HepG2 (cell line): Measurements from ENCODE around the gene HYOU1. TPM values are rescaled to one million over a fixed set of nuclear protein-coding genes. Genes with fewer than 3 reads are reported as not detected.

Source experiments
- ATF7-NPFF ChIP-seq: sonication (generic); formaldehyde crosslinking; IDR thresholded peaks from 2 replicates; pipeline ENCODE4 v1.8.1; 2023; ENCODE audit warnings: mild to moderate bottlenecking, low read depth, missing genetic modification reagents, moderate library complexity
- ETV5 ChIP-seq: IDR thresholded peaks from 2 replicates; pipeline ENCODE4 v1.6.1; 2018; ENCODE audit warnings: missing biosample characterization, missing genetic modification reagents, inconsistent platforms, borderline replicate concordance
- HES4 ChIP-seq: sonication (generic); formaldehyde crosslinking; IDR thresholded peaks from 2 replicates; pipeline ENCODE4 v1.9.0; 2021; ENCODE audit warnings: mild to moderate bottlenecking, missing genetic modification reagents, borderline replicate concordance
- HOXA3 ChIP-seq: sonication (generic); formaldehyde crosslinking; IDR thresholded peaks from 2 replicates; pipeline ENCODE4 v1.5.0; 2020; ENCODE audit warnings: missing genetic modification reagents
- MAX ChIP-seq: IDR thresholded peaks from 2 replicates; pipeline ENCODE4 v1.6.1; 2012; ENCODE audit warnings: inconsistent platforms
- MXD1 ChIP-seq: sonication (generic); formaldehyde crosslinking; IDR thresholded peaks from 2 replicates; pipeline ENCODE4 v1.4.0; 2020; ENCODE audit warnings: mild to moderate bottlenecking, missing genetic modification reagents
- NONO ChIP-seq, 2 experiments: fragments of 450-650 bp in 1 of 2; sonication (generic) in 1 of 2; formaldehyde crosslinking in 1 of 2; IDR thresholded peaks in 1 of 2; conservative IDR thresholded peaks in 1 of 2; 2 replicates each; pipeline versions ENCODE4 v1.6.1 to v1.8.0; 2017 to 2022; ENCODE audit warnings: mild to moderate bottlenecking in 1 of 2, missing genetic modification reagents in 1 of 2, moderate library complexity in 1 of 2
- PAXIP1 ChIP-seq: sonication (generic); formaldehyde crosslinking; conservative IDR thresholded peaks from 2 replicates; pipeline ENCODE4 v1.4.0; 2020; ENCODE audit warnings: mild to moderate bottlenecking, missing genetic modification reagents, moderate library complexity
- PHF21A ChIP-seq: sonication (generic); formaldehyde crosslinking; IDR thresholded peaks from 2 replicates; pipeline ENCODE4 v1.5.0; 2020; ENCODE audit warnings: mild to moderate bottlenecking, missing genetic modification reagents
- THAP9 ChIP-seq: sonication (generic); formaldehyde crosslinking; IDR thresholded peaks from 2 replicates; pipeline ENCODE4; 2020; ENCODE audit warnings: missing genetic modification reagents, mild to moderate bottlenecking, borderline replicate concordance
- ZNF264 ChIP-seq: sonication (generic); formaldehyde crosslinking; IDR thresholded peaks from 2 replicates; pipeline ENCODE4 v1.4.0; 2020; ENCODE audit warnings: missing genetic modification reagents
- ZNF530 ChIP-seq: sonication (generic); formaldehyde crosslinking; IDR thresholded peaks from 2 replicates; pipeline ENCODE4 v1.5.0; 2020; ENCODE audit warnings: low read depth, mild to moderate bottlenecking, missing genetic modification reagents
- ZNF558 ChIP-seq: sonication (generic); formaldehyde crosslinking; IDR thresholded peaks from 2 replicates; pipeline ENCODE4 v1.9.0; 2022; ENCODE audit warnings: mild to moderate bottlenecking, missing genetic modification reagents, borderline replicate concordance
- polyA plus RNA-seq, 8 experiments: library from polyadenylated mRNA; depleted of rRNA in 3 of 8; stranded (reverse) in 7 of 8; unstranded in 1 of 8; fragments of >200 nt; fragmentation: Illumina TruSeq in 4 of 8; extraction: Trizol in 4 of 8; gene quantifications; 2 replicates each; pipeline versions ENCODE4 v1.2.1 to v1.2.3, GENCODE V29; 2011 to 2016; ENCODE audit warnings: low read depth in 4 of 8, missing spikeins in 1 of 8, mixed read lengths in 1 of 8; ENCODE audit not compliant: insufficient read depth in 1 of 8
- total RNA-seq, 5 experiments: library from RNA; depleted of rRNA; stranded (reverse); fragments of >200 nt; fragmentation: Illumina TruSeq; extraction: Trizol; gene quantifications; 2 replicates each; pipeline ENCODE4 v1.2.3, GENCODE V29; 2016; ENCODE audit warnings: low read depth in 1 of 5
- TF ChIP-seq, protein P1 (sequence below): IDR thresholded peaks from 2 replicates; pipeline ENCODE4 v1.6.1; 2018; ENCODE audit warnings: missing genetic modification reagents

HYOU1 gene
- total and polyA plus RNA-seq, 2 of the 13 experiments (the other 11 are each of a cell fraction or from before 2014, with no cell fraction given) = 127 to 155 TPM

DNA sequence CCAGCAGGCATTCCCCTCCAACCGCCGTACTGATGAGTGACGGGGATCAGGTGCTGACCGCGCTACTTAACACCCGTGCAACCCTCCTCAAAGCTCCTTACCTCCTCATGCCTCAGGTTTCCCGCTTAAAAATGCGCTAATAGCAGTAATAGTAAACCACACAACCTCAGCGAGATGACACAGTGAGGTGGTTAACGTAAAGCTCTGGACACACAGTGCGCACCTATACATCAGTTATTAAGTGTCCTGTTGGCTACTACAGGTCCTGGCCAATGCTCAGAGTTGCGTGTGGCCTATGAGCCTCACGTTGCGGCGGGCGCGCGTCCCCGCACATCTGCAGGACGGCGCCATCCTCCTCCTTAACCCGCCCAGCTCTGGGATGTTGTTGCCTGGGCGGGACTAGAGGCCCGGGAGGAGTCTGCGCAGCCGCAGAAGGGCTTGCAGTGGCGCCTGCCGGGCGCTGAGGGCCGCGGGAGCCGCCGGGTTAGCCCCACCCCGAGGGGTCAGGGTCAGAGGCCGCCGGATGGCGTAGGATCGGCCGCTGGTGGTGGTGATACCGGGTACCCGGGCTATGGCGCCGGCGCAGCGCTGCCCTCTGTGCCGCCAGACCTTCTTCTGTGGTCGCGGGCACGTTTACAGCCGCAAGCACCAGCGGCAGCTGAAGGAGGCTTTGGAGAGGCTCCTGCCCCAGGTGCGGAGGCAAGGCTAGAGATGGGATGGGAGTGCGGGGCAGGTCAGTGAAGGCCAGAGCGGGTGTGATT lies 59.2 kb downstream of the HYOU1 start, which contains the start of gene CENATAC (continued):
- TF ChIP-seq PAXIP1 (CRISPR knock-in tag) (peak; percentile 38), HOXA3 (CRISPR knock-in tag) (peak; percentile 41), HES4 (CRISPR knock-in tag) (0 out of 2 replicates have a peak, but pooled peaks have one; percentile 55), ZNF558 (CRISPR knock-in tag) (peak; percentile 51), ZNF264 (CRISPR knock-in tag) (peak; percentile 18; the same call in 1 of the 2 replicates), ZNF530 (CRISPR knock-in tag) (no peak), PHF21A (CRISPR knock-in tag) (peak; percentile 41; the same call in 1 of the 2 replicates), NONO (IDR thresholded peaks at IDR 0.05) (no peak), NONO (CRISPR knock-in tag; conservative IDR thresholded peaks at IDR 0.05) (peak; percentile 77), THAP9 (peak; percentile 41; the same call in 1 of the 2 replicates), ETV5 (CRISPR knock-in tag) (peak; percentile 49; the same call in 1 of the 2 replicates), MAX (peak; percentile 73), MXD1 (CRISPR knock-in tag) (peak; percentile 65; the same call in 1 of the 2 replicates), ATF7-NPFF (CRISPR knock-in tag) (no peak)
- TF ChIP-seq, protein P1, sequence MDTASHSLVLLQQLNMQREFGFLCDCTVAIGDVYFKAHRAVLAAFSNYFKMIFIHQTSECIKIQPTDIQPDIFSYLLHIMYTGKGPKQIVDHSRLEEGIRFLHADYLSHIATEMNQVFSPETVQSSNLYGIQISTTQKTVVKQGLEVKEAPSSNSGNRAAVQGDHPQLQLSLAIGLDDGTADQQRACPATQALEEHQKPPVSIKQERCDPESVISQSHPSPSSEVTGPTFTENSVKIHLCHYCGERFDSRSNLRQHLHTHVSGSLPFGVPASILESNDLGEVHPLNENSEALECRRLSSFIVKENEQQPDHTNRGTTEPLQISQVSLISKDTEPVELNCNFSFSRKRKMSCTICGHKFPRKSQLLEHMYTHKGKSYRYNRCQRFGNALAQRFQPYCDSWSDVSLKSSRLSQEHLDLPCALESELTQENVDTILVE = peak; percentile 57; the same call in 1 of the 2 replicates
